Left forelimb (tissue), 1 donor: ENCODE measurements around the gene GYPB.
"Not testable (repeated sequence)": the region's sequence is repeated elsewhere in the genome, so short reads cannot be mapped to it uniquely, and the experiment has no call there.

Source experiments
- DNase-seq: peaks from one replicate; pipeline ENCODE4 v3.0.0-alpha.2; 2018; ENCODE audit warnings: low spot score

GYPB gene

DNA sequence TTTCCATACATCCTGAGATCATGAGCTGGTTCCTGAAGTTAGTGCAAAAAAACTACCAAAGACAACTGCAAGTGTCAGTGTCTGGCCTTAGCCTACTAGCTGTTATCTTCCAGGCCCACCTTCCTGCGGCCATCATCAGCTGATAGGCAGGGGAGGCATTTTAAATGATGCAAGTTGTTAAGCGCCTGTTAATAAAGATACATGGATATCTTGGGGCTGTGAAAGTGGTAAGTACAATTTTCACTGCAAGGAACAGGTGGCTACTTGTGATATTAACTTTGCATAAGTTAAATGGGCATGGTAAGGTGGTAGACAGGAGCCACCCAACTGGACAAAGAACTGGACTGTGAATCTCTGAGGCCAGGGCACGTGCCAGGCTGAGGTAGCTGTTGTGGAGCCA, at the start of gene GYPB:
TSS of gene GYPB (minus strand) at position 104 of the 400 bp plus-strand sequence. CDS start at position 11, 93 bp downstream.
- DNase-seq: not testable (repeated sequence)

DNA sequence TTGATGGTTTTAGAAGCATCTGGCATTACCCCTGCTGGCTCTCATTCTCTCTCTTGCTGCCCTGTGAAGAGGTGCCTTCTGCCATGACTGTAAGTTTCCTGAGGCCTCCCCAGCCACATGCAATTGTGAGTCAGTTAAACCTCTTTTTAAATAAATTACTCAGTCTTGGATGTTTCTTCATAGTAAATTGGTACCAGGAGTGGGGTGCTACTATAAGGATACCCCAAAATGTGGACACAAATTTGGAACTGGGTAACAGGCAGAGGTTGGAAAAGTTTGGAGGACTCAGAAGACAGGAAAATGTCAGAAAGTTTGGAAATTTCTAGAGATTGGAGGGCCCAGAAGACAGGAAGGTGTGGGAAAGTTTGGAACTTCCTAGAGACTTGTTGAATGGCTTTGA, 42.4 kb upstream of the GYPB start:
- DNase-seq: not testable (repeated sequence)

DNA sequence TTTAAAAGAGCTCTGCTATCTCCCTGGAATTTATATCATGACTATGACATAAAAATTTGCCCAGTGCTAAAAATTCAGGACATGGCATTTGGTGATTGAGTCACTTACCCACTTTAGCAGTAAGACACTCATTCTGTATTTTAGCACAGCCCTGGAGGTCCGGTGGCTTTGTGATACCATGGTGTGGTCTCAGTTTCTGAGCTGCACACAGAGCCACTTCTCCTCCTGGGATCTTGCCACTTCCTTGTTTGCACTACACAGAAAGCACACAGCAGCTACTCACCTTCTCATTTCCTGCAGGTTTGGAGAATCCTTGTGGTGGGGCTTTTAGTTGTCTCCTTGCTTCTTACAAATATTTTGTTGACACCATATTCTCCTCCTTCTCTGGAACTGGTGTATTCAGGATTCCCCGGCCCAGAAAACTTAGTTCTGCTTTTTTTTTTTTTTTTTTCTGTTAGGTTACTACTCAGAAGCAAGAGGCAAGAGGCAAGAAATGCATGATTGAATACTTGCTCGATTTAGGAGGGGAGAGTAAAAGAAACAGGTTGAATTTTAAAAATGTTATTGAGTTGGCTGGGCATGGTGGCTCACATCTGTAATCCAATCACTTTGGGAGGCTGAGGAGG, 41.2 kb upstream of the GYPB start:
- DNase-seq: not testable (repeated sequence)

DNA sequence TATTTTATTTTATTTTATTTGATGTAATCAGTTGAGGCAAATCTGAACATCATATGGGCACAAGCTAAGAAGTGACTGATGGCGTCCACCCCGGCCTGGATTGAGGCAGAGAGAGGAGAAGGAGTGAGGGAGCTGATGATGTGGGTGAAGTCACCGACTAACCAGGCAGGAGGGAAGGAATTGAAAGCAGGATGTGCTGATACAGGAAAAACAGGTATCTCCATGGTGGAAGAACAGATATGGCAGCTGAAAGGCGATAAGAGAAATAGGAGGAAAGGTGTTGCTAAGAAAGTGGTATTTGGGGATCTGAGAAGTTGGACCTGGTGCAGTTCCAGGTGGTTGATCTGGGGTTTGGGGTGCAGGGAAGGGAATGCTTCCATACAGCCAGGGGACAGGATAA, 37.6 kb upstream of the GYPB start:
- DNase-seq: no peak

DNA sequence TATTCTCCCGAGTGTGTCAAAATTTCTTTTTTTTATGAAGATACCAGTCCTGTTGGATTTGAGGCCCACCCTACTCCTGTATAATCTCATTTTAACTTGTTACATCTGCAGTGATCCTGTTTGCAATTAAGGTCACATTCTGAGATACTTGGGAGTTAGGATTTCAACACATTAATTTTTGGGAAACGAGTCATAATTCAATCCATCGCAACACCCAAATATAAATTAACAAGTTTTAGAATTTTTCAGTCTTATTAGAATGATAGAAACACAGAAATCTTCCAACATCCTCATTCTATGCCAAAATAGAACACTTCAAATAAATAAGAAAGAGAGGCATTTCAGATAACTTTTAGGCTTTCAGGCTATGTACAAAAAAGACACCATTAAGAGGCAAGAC, 36.2 kb upstream of the GYPB start:
- DNase-seq: not testable (repeated sequence)

DNA sequence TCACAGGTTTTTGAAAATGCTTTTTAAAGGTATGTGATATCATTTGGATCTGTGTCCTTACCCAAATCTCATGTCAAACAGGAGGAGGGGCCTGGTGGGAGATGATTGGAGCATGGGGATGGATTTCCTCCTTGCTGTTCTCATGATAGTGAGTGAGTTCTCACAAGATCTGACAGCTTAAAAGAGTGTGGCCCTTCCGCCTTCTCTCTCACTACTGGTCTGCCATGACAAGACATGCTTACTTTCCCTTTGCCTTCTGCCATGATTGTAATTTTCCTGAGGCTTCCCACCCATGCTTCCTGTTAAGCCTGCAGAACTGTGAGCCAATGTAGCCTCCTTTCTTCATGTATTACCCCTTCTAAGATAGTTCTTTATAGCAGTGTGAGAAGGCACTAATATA, 32.3 kb upstream of the GYPB start:
- not testable (repeated sequence) for DNase-seq

DNA sequence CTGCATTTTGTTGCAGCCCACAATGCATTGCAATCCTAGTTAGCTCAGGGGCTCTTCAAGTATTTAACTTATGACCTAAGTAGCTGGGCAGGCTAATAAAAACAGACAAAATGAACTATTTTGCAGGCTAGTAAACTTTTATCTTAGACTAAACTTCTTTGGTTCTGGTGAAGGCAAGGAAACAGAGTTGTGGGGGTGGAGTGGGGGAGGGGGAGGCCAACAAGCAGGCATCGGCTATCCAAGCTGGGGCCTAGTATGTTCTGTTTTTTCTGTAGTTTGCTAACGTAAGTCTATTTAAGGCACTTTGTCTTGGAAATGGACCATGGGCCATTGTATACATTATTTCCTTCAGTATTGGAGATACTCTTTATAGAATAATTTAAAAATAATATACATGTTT, 31.5 kb upstream of the GYPB start:
- DNase-seq: not testable (repeated sequence)

DNA sequence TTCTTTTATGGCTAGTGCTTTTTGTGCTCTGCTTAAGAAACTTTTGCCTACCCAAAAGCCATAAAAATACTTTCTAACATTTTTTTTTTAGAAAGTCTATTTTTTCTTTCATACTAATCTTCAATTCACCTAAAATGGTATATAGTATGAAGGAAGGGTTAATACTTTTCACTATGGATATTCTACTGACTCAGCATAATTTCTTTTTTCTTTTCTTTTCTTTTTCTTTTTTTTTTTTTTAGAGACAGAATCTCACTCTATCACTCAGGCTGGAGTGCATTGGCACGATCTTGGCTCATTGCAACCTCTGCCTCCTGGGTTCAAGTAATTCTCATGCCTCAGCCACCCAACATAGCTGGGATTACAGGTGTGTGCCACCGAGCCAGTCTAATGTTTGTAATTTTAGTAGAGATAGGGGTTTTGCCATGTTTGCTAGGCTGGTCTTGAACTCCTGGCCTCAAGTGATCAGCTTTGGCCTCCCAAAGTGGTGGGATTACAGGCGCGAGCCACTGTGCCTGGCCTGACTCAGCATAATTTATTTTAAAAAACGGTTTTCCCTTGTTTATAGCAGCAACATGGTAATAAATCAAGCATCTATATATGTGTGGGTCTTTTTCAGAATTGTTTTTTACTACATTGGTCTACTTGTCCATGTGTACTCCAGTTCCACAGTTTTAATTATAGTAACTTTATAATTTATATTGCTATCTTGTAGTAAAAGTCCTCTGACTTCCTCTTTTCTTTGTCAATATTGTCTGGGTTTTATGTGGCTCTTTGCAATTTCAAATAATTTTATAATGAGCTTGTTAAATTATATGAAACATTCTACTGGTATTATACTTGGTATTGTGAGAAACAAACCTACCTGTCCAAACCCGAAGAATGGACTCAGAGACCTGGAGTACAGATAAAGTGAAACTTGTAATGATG, 30.6 kb upstream of the GYPB start:
- not testable (repeated sequence) for DNase-seq

DNA sequence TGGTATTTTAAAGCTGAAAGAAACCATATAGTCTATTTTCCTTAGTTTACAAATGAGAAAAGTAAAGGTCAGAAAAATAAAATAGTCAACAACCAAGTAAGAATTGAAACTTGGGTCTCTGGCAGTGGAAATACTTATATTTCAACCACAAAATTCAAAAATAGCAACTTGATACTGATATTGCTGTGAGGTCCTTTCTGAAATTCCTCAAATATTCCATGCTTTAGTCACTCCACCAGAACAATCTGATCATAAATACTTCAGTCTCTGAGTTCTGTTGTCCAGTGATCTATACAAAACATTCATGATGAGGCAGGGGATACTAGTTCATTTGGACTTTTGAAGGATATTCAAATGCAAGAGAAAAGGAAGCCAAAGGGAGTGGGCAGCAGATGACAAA, 25.8 kb upstream of the GYPB start:
- not testable (repeated sequence) for DNase-seq

DNA sequence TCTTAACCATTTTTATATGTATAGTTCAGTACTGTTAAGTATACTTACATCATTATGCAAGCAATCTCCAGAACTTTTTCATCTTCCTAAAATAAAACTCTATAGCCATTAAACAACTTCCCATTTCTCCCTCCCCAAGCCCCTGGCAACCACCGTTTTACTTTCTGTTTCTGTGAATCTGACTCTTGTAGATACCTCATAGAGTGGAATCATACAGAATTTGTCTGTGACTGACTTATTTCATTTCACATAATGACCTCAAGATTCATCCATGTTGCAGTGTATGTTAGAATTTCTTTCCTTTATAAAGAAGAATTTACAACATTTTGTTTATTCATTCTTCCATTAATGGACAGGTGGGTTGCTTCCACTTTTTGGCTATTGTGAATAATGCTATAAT, 13.4 kb upstream of the GYPB start:
- not testable (repeated sequence) for DNase-seq

DNA sequence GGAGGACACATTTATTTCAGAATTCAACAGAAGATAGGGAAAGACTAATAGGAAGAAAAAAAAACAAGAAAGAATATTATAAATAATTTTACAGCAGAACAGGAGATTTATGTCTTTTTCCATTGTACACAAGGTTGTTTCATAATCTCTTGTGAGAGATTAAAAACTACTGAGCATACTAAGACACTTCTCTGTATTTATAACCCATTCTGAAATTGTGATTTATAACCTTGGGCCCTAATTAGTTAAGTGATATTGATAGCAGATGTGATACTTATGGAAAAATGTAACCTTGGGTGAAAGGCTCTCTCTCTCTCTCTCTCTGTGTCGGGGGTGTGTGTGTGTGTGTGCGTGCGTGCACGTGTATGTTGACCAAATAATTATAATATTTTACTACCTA, 12.7 kb upstream of the GYPB start:
- not testable (repeated sequence) for DNase-seq

DNA sequence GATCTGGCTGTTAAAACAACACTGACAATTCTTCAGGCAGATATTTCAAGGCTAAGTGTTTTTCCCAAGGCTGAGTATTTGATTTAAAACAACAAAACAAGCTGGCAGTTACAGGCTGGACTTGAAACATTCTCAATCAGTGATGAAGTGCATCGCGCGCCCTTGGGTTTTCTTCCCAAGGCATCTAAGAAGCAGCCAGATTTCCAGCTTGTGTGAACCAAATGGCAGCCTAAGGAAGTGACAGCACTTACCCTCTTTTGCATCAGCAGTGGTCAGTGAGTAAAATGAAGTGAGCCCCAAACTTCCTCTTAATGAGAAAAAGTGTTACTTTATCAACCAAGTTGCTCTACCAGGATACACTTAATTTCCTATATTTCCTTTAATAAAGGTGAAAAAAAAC, 12.2 kb upstream of the GYPB start:
- DNase-seq: not testable (repeated sequence)

DNA sequence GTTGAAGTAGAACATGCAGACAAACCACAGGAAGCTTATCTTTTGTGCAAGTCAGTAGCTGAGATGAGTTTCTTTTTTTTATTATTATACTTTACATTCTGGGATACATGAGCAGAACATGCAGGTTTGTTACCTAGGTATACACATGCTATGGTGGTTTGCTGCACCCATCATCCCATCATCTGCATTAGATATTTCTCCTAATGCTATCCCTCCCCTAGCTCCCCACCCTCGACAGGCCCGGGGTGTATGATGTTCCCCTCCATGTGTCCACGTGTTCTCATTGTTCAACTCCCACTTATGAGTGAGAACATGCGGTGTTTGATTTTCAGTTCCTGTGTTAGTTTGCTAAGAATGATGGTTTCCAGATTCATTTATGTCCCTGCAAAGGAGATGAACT, 11.5 kb upstream of the GYPB start:
- not testable (repeated sequence) for DNase-seq

DNA sequence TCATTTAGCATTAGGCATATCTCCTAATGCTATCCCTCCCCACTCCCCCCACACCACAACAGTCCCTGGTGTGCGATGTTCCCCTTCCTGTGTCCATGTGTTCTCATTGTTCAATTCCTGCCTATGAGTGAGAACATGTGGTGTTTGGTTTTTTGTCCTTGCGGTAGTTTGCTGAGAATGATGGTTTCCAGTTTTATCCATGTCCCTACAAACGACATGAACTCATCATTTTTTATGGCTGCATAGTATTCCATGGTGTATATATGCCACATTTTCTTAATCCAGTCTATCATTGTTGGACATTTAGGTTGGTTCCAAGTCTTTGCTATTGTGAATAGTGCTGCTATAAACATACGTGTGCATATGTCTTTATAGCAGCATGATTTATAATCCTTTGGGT, 7.5 kb upstream of the GYPB start:
- not testable (repeated sequence) for DNase-seq

DNA sequence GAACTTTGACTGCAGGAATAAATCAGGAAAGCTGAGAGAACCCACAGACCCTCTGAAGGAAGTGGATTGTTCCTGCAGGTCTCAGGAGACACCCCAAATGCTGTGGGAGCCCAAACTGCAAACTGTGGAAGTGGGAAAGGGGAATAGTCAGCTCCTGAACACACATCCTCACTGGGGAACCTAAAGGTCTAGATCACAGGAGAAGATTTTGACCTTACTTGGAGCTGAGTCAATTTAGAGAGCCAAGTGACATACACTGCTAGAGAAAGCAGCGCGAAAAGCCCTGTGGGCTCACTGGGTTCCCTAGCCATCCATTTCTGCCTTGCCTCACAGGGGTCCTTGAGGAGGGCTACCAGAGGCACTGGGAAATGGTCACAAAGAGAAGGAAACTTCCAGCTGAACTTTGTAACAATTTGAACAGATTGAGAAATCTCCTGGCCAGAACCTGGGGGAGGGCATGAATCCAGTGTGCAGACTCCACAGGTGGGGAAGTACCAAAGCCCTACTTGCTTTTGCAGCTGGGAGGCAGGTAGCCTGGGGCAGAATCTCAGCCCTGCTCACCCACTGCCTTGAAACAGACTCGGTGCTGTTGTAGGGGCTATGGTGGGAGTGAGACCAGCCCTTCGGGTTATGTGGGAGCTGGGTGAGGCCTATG, 5.3 kb upstream of the GYPB start:
- DNase-seq: not testable (repeated sequence)

DNA sequence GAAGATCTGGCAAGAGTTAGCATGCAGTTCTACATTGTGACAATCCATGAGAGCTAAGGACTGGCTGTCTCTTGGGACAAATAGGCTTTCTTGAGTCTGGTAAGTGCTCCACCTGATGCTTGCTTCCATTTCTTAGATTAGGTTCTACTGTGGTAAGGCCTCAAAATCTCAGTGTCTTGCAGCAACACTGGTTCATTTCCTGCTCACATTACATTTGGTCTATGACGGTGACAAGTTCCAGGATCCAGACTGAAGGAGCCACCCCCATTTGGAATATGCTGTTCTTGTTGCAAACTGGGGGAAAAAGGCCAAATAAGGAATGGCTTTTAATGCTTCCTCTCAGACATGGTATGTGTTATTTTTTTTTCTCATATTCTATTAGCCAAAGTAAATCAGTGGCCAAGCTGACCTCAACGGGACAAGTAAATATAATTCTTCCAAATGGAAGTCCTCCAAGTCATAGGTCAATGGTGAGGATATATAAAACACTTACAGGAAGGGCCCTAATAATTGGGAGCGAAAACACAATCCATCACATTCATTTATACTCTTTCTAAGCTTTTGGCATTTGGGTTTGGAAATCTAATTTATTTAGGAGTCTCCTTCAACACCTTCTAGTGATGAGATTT, 3.7 kb upstream of the GYPB start:
- not testable (repeated sequence) for DNase-seq

DNA sequence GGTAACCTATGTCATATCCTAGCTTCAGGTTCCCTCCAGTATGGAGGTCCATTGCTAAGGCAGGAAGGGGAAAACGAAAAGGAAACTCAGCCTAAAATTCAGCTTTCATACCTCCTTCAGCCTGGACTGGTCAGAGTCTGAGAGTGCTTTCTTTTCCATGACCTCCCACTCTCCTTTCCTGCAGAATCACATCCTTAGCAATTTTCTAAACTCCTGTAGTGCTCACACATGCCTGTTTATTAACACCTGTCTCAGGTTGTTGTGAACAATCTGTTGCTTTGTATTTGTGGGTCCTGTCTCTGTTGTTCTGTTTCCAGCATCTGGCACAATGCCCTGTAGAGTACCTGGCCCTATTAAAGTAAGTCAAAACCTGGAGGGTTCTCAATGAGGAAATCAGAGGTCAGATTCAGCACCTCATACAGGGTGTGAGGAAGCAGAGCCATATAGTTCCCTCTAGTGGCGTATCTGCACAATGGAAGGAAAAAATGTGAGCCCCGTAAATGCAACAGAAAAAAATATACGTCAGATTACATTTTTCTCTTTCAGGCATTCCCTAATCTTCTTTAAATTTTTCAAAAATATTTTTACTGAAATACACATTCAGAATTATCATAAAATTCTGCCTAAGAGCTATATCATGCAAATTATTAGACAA, 2.3 kb upstream of the GYPB start:
- DNase-seq: not testable (repeated sequence)

DNA sequence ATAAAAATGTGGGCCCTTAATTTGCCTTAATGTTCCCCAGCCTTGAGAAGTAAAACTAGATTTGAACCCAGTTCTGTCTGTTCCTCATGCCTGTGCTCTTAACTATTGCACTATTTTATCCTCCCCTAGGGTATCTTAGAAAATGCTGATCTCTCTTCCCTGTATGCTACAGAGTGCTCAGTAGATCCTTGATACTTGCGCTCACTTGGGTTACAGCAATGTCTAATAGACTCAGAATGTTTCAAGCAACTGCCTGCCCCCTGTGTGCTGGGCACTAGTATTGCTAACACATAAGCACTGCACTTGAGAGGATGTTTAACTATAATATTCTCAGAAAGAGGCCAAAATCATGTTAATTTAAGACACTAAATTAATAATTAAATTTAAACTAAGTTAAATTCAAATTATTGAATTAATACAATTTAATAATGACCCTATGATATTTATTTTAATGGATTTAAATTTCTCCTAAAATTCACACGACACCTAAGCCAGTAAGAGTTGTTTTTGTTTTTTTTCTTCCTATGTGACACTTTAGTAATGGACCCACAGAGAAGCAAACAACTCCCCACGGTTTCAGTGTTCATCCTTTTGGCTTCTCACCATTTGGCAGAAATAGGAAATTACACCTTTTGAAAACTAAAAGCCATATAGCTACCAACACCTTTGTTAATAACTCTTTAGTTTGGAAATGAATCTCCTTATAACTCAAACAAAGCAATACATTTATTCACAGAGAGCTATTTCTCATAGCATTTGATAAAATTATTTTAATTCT, 768 bp downstream of the GYPB start:
- DNase-seq: not testable (repeated sequence)

DNA sequence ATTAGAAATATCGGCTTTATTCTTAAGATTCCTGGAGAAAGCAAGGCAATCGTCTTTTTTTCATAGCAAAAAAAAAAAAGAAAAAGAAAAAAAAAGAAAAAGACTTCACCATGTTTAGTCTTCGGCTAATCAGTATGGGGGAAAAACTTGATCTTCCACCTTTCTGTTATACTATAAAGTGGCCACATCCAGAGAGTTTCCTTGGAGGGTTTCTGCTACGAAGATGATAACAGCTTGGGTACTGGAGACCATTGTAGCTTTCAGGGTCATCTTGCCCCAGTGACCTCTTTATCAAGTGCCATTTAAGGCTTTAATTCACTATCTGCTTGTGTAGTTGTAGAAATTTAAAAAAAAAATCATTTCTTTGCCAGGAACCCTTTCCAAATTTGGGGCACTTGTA, 1.9 kb downstream of the GYPB start:
- DNase-seq: not testable (repeated sequence)

DNA sequence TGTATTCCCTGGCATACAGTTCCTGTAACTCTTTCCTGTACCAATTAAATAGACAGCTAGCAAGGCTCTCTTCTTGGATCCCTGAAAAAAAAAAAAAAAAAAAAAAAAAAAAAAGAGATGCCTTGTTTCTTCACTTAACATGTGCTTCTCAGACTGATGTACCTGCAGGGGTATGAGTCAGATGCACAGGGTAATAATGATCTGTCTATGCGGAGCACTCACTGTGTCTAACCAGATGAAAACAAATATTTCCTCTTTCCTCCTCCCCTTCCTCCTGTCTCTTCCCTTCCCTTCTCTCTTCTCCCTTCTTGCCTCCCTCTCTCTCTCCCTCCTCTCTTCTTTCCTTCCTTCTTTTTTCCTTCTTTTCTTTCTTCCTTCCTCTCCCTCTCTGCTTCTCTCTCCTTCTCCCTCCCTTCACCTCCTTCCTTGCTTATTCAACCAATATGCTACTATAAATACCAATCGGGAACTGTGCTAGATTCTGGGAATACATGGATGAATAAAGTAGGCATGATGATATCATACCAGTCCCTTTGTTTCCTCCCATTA, 3.0 kb downstream of the GYPB start:
- DNase-seq: not testable (repeated sequence)

DNA sequence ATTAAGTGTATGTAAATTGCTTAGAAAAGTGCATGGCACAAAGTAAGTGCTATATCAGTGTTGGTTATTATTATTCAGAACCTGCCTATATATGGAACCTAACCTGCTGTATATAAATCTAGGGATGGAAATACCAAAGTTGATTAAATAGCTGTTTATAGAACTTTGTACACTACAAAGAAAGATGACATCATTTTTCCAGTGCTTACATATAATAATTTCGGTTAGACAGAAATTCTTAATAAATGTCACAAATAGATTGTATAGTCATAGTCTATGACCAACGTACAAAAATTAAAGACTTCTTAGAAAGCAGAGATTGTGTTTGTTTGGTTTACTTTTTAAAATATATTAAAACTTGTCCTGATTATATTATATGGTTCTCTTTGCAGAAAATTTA, 4.4 kb downstream of the GYPB start:
- DNase-seq: no peak
